ENCODE measurements around the gene ESRRB.
"Not testable (repeated sequence)": the region's sequence is repeated elsewhere in the genome, so short reads cannot be mapped to it uniquely, and the experiment has no call there.

Gene ESRRB

DNA sequence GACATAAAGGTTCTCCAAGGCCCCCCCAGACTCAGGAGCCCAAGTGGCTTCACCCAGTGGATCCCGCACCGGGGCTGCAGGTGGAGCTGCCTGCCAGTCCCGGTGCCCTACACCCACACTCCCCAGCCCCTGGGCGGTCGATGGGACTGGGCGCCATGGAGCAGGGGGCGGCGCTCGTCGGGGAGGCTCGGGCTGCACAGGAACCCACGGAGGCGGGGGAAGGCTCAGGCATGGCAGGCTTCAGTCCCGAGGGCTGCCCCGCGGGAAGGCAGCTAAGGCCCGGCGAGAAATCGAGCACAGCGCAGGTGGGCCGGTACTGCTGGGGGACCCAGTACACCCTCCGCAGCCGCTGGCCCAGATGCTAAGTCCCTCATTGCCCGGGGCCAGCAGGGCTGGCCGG lies 160.7 kb downstream of the ESRRB start:
- not testable (repeated sequence) for H3K4me3 ChIP-seq (ENCODE audit: low read depth, low read length)

DNA sequence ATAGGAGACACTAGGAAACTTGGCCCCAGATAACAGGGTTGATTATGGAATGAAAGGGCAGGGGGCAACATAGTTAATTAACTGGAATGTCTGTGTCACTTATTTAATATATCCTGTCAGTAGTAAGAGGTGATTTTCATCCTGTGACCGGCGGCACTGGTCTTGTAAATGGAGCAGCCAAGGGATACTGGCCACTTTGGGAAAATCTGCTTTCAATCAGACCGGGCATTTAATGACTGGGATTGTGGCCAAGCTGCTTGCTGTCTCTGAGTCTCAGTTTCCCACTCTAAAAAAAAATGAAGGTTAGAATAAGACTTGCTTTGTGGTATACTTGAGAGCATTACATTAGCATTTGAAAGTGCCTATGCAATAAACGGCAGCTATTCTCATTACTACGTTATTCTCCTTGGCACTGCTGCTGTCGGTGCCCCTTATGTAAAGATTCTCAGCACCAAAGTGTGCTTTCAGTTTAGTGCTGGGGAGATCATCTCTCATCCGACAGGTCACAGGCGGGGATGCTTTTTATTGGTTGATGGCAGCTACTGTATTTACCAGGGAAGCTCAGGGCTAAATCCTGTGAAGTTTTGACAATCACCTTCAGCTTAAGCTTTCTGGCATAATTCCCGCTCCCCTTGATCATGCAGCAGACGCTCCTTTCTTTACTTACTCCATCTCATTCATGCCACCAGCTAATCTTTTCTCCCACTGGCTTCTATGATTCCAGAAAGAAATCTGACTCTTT lies 162.1 kb downstream of the ESRRB start:
- H3K4me3 ChIP-seq (ENCODE audit: low read depth, low read length): no peak overlapping the region

DNA sequence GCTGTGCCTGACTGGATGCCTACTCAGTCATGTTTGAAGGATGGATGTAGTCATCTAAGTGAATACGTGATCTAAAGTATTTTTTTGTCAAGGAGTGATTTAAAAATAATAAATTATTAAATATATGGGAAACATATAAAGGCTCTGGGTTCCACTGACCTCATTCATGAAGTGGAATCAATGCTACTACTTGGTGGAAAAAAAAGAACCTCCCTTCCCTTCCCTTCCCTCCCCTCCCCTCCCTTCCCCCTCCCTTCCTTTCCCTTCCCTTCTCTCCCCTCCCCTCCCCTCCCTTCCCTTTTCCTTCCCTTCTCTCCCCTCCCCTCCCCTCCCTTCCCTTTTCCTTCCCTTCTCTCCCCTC lies 162.7 kb downstream of the ESRRB start:
- no peak overlapping the region for H3K4me3 ChIP-seq (ENCODE audit: low read depth, low read length)

DNA sequence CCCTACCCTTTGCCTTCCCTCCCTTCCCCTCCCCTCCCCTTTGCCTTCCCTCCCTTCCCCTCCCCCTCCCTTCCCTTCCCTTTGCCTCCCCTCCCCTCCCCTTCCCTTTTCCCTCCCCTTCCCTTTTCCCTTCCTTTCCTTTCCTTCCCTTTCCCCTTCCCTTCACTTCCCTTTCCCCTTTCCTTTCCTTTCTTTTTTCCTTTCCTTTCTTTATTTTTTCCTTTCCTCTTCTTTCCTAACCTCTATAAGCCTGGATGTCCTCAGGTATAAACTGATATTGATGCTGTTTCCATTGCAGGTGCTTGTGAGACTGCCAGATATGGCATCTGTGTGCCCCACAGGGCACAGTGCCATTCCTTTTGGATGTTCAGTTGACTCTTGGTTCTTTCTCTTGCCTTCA lies 163.2 kb downstream of the ESRRB start:
- H3K4me3 ChIP-seq (ENCODE audit: low read depth, low read length): no peak overlapping the region

DNA sequence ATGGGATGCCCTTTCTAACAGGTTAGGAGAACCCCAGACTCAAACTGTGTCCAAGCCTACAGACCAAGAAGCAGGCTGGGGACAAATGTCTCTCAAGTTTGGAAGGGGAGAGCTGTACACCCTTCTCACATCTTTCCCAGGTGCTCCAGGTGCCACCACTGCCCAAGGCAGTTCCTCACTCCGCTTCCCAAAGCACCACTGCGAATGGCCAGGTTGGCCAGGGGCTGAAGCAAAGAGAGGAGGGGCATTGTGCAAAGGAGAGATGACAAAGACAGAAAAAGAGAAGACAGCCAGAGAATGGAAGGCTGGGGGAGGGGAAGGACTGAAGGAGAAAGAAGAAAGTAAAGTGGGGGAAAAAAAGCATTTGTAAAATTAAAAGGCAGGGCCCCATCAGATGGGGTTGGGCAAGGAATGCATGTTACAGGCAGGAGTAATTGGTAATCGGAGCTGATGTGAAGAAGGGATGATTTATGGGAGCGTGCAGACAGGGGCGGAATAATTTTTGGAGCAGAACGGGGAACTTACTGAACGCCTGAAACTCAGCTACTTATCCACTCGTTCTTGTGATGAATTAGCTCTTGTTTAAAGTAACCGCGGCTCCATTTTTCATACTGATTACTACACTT lies 165.8 kb downstream of the ESRRB start:
- no peak overlapping the region for H3K4me3 ChIP-seq (ENCODE audit: low read depth, low read length)

DNA sequence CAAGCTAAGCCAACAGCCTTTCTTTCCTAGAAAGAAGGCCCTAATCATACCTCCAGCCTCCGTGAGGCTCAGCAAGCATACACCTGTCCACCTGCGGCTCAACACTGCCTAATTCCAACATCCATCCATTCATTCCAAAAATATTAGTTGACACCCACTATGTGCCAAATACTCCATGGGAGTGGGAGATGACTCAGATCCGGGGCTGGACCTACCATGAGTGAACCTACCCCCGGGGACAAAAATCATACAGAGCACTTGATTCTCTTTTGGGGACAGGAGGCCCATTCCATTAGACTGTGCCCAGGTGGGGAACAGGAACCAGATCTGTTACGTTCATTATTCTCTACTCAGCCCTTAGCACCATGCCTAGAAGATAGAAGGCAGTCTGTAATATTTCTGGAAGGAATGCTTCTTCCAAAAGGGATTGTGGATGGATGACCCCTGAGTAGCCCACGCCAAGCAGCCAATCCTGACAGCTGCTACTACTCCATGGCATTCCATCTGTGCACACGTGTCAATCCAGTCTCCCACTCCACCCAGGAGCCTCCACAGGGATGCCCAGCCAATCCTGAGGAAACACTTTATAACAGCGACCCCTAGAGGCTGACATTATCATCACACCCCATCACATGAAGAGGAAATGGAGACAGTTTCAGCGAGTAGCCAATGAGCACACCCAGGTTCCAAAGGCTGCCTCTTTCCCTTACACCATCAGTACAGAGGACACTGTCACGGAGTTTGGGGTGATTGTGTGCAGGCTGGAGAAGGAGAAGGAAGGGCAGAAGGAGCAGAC lies 170.7 kb downstream of the ESRRB start:
- H3K4me3 ChIP-seq (ENCODE audit: low read depth, low read length): no peak overlapping the region

DNA sequence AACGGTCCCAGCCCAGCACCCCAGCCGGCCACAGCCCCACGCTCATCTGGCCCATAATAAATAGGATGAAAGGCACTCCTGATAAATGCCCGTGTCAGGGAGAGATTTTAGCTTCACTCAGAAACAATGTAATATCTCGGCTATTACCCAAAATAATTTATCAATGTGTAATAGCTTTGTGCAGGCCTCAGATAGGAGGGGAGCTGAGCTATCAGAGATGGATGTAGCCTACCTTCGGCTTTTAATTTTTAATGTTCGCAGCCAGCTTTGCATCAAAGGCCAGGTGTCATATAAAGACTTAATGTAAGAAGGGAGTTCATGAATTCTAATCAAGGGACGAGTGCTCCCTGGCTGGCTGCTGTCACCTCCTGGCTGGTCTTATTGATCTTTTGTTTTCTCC lies 171.9 kb downstream of the ESRRB start:
- H3K4me3 ChIP-seq (ENCODE audit: low read depth, low read length): no peak overlapping the region

DNA sequence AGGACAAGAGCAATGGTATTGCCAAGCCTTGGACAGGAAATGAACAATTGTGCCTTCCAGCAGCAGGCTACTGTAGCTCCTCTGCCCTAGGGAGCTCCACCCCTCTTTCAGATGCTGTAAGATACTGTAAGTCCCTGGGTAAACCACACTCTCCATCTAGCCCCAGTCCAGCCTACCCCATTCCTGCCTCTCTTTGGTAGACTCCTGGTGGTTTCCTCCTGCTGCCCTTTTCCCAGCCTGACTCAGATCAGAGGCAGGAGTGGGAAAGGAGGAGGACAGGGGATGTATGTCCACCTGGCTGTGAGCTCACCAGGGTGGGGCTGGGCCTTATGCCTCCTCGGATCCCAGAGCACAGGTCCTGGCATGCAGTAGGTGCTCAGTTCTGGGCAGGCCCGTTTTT lies 174.6 kb downstream of the ESRRB start:
- H3K4me3 ChIP-seq (ENCODE audit: low read depth, low read length): no peak overlapping the region

DNA sequence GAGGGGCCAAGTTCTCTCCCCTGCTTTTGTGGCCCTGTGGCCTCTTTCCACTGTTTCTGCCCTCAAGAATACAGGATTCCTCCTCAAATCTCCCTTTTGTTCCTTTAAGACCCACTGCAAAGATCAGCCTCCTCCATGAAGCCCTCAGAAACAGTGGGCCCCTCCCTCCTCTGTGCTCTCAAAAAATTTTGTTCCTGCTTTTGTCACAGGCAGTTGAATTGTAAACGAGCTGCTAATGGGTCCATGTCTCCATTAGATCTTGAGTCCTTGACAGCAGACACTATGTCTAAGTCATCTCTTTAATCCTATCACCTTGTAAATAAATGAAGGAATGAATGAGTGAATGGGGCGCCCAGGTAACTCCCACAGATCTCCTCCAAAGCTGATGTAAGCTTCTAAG lies 175.2 kb downstream of the ESRRB start:
- H3K4me3 ChIP-seq (ENCODE audit: low read depth, low read length): no peak overlapping the region

Data from iPS-11a (cell line).